SH-SY5Y (cell line): ENCODE measurements around the gene PLTP.

Source experiments
- GATA2 ChIP-seq: IDR thresholded peaks from 2 replicates; pipeline ENCODE4 v1.6.1; 2011; ENCODE audit warnings: mild to moderate bottlenecking, low read depth, low read length
- GATA3 ChIP-seq: IDR thresholded peaks from 2 replicates; pipeline ENCODE4 v1.6.1; 2011; ENCODE audit warnings: low read depth, mild to moderate bottlenecking, low read length, moderate library complexity

The PLTP gene

DNA sequence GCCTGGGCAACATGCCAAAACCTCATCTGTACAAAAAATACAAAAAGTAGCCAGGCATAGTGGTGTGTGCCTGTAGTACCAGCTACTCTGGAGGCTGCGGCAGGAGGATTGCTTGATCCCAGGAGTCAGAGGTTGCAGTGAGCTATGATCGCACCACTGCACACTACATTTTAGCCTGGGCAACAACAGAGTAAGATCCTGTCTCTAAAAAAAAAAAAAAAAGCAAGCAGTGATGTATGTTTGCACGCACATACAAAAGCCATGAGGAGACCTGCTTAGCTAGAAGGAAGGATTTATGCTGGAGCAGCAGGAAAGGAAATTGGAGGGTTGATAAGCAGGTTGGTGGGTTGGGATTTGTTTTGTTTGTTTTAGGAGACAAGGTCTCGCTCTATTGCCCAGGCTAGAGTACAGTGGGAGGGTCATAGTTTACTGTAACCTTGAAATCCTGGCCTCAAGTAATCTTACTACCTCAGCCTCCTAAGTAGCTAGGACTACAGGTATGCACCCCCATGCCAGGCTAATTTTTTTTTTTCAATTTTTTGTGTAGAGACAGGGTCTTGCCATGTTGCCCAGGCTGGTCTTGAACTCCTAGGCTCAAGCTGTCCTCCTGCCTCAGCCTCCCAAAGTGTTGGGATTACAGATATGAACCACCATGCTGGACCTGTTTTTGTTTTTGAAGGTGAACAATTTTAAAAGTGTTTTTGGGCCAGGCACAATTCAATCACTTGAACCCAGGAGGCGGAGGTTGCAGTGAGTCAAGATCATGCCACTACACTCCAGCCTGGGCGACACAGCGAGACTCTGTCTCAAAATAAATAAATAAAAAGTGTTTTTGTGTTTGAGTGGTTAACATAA is 50.5 kb downstream of the PLTP start:
- no peak for TF ChIP-seq GATA2
- no peak for TF ChIP-seq GATA3

DNA sequence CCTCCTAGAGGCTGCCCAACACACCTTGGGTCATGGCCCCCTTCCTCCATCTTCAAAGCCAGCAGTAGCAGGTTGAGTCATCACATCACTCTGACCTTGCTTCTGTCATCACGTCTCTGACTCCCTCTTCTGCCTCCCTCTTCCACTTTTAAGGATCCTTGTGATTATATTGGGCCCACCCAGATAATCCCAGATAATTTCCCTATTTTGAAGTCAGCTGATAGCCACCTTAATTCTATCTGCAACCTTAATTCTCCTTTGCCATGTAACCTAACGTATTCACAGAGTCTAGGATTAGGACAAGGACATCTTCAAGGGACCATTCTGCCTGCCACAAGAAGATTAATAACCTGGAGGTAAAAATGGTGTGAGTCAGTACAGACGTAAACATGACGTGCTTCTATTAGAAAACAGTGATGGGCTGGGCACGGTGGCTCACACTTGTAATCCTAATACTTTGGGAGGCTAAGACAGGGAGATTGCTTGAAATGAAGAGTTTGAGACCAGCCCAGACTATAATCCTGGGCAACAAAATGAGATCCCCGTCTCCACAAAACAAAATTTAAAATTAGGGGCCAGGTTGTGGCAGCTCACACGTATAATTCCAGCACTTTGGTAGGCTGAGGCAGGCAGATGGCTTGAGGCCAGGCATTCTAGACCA is 51.3 kb downstream of the PLTP start:
- TF ChIP-seq GATA2, result no peak
- TF ChIP-seq GATA3, result no peak

DNA sequence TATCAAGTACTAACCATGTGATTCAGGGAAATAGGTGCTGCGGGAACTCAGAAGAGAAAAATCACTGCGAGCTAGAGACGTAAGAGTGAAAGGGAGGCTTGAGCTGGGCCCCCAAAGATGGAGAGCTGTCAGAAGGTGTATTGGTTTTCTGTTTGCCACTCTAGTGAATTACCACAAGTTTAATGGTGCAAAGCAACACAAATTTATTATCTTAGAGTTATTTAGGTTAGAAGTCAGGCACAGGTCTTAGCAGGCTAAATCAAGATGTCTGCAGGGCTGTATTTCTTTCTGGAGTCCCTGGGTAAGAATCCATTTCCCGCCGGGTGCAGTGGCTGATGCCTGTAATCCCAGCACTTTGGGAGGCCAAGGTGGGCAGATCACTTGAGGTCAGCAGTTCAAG is 52.0 kb downstream of the PLTP start:
- TF ChIP-seq GATA2 (no peak), GATA3 (no peak)

DNA sequence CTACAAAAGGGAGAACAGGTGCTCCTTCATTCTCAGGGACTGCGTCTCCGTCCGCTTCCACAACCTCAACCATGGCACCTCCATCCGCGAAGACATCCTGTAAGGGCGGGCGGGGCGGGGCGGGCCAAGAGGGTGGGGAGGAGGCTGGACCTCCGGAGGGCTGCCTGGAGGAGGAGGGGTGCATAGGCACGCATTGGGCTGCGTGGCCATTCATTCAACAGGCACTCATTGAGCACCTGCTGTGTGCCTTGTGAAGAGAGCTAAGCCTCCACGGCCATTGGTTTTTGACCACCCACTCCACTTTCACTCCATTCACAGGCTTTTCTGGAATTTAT is 54.1 kb downstream of the PLTP start:
- TF ChIP-seq GATA2 (no peak), GATA3 (no peak)

DNA sequence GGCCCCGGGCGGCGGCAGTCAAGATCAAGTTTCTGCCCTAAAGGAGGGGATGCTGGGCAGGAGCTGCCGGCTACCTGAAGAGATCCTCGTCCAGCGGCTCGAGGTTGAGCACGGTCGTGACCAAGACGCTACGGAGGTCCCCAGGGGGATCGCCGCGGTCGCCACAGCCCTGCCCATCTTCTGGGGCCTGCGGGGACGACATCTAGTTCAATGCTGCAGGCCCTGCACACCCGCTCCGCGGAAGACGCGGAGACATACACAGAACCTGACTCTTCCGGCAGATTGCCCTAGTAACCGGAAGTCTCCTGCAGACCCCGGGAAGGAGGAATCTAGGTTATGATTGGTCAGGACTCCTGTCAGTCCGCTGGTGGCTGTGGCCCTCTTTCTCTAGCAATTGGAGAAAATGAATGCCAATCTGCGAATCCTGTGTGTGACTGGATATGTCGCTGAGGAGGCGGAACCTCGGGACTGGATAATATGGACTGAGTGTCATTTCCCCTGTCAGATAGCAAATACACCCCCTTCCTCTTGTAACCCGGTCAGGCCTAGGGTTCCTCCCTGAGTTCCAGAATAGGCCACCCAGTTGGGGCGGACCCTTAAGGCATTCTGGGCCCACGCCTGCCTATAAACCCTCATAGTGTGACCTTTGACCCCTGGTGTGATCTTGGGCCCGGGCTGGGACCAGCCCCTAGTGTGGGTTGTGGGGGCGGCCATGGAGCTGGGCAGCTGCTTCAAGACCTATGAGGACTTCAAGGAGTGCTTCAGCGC is 54.7 kb downstream of the PLTP start, which contains the start of the genes ACOT8 and ZSWIM3:
Gene ACOT8, minus strand, starts transcription at position 279 of the 768 bp plus-strand sequence. Its CDS starts 77 bp downstream, at position 202.
Gene ZSWIM3, plus strand, starts transcription at position 501 of the 768 bp plus-strand sequence. Its CDS starts 212 bp downstream, at position 713.
- TF ChIP-seq GATA3 (no peak), GATA2 (no peak)

DNA sequence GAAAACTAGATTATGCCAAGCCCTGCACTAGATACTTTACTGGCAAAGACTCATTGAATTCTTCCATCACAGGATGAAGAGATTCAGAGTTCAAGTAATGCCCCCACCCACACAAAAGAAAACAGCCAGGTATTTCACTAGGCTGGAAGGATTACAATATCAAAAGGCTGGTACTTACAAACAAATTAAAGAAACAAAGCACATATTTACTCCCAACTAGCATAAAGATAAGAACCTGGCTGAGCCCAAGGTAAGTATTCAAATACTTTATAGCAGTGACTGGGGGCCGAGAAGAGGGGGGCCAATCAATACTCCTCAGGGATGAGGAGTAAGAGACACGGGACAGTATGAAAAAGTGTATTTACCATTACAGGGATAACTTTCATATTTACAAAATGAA is 58.5 kb downstream of the PLTP start:
- TF ChIP-seq GATA3 (no peak), GATA2 (no peak)

DNA sequence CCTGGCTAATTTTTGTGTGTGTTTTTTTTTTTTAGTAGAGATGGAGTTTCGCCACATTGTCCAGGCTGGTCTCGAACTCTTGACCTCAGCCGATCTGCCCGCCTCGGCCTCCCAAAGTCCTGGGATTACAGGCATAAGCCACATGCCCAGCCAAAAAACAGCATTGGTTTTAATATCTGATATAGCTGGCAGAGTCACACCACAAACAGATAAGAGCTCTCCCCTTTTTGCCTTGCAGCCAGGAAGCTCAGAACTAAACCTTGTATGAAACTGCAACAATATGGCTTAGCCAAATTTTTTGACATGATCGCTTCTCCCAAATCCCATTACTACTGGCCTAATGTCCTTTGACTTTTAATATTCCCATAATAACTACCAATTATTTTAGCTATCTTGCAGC is 59.6 kb downstream of the PLTP start:
- TF ChIP-seq GATA2 (no peak), GATA3 (no peak)

DNA sequence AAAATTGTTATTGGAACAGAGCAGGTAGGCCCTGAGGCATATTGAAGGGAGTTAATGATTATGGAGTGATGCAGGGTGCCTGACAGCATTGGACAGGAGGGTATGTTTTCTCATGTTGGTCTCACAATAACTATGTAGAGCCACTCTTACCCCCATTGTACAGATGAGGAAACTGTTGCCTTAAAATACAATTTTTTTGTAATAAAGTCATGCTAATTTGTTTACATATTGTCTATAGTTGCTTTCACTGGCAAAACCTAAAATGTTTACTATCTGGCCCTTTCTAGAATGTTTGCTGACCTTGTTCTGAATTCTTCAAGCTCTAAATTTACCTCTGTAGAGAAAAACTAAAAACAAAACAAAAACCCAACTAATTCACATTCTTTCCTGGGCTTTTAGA is 60.5 kb downstream of the PLTP start:
- TF ChIP-seq GATA2, result no peak
- no peak for TF ChIP-seq GATA3

DNA sequence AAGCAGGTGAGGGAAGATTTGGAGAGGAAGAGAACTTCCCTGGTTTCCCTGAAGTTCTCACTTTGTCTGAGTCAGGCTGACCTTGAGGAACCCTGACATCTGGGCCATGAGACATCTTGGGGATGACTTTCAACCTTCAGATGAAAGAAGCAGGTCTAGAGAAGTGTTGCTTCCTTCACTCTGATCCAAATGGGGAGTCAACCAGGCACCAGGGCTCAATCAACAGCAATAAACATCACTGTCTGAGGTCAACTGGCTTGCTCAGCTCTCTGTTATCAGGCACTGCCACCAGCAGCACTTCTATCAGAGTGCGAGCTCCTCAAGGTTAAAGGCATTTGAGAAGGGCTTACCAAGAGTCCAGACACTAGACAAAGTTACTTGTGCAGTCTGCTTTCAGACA is 61.0 kb downstream of the PLTP start:
- TF ChIP-seq GATA3, result no peak
- TF ChIP-seq GATA2, result no peak

DNA sequence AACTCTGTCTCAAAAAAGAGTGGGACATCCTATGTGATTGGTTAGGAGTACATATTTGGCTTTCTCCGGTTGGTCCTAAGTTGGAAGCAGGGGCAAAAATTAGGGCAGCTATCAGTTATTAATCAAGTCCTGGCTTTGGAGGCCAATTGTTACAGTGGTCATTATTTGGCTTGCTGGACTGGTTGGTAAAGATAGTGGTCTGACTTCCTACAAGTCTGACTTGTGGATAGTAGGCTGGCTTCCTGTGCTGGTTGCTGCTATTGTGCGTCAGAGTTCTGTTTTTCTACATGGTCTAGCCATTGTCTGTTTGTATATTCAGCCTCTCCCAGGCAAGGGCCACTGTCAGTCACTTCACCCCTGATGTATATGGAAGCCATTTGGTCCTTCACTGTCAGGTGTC is 61.7 kb downstream of the PLTP start:
- TF ChIP-seq GATA2 (no peak), GATA3 (no peak)

DNA sequence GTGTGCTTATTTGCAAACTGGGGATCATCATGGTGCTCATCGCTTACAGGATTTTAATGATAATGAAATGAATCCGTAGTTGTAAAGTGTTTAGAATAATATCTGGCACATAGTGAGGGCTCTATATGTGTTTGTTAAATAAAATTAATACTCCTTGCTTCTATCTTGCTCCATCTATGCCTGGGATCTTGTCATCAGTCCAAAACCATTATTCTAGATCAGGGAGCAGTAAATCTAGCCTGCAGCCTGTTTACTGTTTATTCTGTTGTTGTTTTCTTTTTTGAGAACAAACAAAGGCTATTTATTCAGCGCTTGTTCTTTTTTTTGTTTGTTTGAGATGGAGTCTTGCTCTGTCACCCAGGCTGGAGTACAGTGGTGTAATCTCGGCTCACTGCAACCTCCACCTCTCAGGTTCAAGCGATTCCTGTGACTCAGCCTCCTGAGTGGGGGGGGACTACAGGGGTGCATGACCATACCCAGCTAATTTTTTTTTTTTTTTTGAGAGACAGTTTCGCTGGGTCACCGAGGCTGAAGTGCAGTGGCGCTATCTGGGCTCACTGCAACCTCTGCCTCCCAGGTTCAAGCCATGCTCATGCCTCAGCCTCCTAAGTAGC is 62.9 kb downstream of the PLTP start:
- TF ChIP-seq GATA3, result no peak
